IPS-NIHi7 (cell line): ENCODE measurements around the gene EMID1.
A peak's percentile ranks its signal among the peaks of the same experiment; 100 is the strongest.
"Not testable (repeated sequence)": the region's sequence is repeated elsewhere in the genome, so short reads cannot be mapped to it uniquely, and the experiment has no call there.

ENCODE experiments used
- DNase-seq: peaks from one replicate; pipeline ENCODE4 v3.0.0; 2012; ENCODE audit warnings: mixed read lengths; ENCODE audit errors: extremely low spot score

Gene EMID1

GRCh38 chr22:29211066-29211465 is 5.4 kb downstream of the EMID1 start:
- DNase-seq, result no peak

DNA sequence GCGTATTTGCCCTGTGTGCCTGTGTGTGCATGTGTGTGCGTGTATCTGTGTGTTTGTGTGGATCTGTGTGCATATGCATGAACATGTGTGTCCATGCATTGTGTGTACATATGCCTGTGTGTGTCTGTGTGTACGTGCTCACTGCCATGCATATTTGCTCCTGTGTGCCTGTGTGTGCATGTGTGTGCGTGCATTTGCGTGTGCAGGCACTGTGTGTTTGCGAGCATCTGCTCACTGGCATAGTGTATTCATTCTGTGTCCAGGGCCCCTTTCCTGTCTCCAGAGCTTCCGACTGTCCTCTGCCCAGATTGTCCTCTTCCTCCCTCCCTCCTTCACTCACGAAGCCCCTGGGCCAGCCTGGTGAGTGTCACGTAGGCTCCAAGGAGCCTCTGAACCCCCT is 5.8 kb downstream of the EMID1 start:
- DNase-seq, result no peak

DNA sequence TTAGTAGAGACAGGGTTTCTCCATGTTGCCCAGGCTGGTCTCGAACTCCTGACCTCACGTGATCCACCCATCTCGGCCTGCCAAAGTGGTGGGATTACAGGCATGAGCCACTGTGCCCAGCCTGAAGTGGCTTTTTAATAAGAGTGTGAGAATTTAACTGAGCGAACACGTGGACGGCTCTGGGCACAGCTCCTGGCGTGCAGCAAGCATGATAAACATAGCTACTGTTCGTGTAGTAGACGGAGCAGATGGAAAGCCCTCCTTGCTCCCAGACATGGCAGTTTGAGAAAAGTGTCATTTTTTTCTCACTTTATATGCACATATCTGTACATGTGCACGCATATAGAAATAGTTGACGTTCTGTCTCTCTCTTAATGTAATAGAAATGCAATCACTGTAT is 7.0 kb downstream of the EMID1 start:
- DNase-seq, result no peak

GRCh38 chr22:29213493-29213892 is 7.8 kb downstream of the EMID1 start:
- DNase-seq, result no peak

DNA sequence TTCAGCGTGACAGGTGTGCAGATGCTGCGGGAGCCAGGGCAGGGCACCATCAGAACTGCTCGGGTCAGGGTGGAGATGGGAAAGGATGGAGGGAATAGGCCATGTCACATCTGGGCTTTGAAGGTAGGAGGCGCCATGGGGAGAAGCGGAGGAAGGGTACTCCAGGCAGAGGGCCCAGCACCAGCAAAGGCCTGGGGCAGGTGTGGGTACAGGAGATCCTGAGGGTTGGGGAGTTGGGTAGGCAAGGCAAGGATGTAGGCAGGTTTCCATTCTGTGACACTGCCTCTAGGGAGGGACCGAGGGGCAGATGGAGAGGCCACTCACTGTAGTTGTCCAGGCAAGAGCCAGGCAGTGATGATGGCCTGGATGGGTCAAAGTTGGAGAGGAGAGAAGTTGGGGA is 8.5 kb downstream of the EMID1 start:
- DNase-seq, result no peak

DNA sequence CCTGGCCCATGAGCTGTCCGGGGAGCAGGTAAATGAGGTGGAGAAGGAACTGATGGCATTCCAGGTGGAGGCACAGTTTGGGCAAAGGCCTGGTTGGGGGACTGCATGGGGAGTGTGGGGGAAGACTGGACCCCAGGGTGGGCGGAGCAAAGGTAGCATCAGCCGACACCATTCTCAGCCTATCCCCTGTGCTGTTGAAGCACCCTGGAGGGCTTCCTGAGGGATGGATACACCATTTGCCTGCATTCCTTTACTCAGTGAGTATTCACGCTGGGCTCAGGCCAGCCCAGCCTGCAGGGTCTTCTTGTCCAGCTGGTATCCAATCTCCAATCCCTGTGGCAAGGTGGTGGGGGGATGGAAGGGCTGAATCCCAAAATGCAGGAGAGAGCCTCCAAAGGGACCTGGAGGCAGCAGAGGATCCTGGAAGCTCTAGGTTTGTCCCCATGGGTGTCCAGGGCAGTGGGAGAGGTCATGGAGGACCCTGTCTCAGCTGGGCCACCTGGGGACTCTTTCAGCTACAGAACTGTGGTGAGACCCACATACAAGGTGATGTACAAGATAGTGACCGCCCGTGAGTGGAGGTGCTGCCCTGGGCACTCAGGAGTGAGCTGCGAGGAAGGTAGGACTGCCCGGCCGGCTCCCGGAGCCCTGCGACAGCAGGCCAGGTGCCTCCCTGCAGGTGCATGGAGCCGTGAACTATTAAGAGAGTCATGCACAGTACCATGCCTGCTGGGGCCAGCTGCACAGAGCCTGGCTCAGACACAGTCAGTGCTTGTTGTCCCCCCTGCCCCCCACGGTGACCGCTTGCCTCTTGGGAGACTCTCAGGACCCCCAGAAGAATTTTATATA is 9.5 kb downstream of the EMID1 start:
- DNase-seq, result no peak

GRCh38 chr22:29216011-29216872 is 10.5 kb downstream of the EMID1 start:
- no peak for DNase-seq

GRCh38 chr22:29216873-29217666 is 11.4 kb downstream of the EMID1 start:
- no peak for DNase-seq

- DNase-seq, result no peak
Observed at GRCh38 chr22:29217827-29218757, 12.4 kb downstream of the EMID1 start.

DNA sequence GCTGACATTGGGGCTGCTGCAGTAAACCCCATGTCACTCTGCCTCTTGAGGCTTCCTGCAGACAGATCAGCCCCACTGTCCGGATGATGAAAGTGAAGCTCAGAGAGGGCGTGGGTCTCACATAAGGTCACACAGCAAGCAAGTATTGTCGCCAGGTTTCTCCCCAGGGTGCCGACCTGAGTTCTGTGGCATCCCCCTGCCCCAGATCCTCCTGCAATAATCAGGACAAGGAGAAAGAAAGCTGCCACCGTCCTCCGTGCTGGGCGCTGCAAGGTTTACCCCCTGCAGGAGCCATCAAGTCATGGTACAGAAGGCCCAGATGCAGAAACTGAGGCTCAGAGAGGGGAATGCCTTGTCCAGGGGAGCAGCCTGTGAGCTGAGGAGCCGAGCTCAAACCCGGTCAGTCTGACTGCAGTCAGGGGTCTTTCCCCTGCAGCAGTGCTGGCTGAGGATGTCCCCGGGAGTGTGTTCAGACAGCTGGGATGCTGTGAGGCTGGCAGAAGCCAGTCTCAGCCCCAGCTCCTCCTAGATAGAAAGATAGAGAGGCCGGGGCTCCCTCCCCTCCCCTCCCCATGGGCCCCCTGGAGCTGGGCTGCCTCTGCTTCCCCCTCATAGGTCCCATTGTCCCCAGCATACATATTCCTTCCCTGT is 13.2 kb downstream of the EMID1 start:
- DNase-seq, result no peak

- not testable (repeated sequence) for DNase-seq
Observed at GRCh38 chr22:29219409-29219782, 13.7 kb downstream of the EMID1 start.

DNA sequence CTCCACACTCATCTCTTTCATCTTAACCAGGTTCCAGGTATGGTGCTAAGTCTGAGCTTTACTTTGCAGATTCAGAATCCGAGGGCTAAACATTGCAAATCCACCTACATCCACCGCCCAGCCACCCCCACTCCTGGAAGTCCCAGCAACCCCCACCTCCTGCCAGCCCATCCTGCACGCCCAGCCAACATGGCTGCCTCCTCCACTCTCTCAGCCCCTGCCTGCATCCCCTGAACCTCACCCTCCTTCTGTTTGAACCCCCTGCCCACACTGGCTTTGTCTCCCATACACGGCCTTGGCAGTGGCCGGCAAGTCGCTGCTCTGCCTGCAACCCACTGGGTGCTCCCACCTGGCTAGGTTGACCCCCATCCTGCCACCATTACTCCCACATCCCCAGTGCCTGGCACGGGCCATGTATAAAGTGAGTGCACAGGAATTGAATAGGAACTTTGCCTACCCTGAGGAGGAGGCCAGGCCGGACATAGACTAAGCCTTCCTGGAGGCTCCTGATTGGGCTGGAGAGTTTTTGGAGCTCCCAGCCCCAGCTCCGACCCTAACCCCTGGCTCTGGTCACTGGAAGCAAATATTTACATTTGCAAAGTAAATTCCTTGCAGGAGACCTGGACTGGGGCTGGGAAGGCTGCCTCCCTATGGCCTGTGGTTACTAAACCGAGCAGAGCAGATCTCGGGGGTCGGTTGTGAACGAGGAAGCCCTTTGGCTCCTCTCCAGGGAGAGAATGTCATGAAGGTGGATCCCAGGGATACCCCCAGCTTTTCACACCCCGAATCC is 14.4 kb downstream of the EMID1 start:
- DNase-seq, result peak; percentile 66

- DNase-seq, result no peak
Observed at GRCh38 chr22:29224121-29224858, 18.6 kb downstream of the EMID1 start.

DNA sequence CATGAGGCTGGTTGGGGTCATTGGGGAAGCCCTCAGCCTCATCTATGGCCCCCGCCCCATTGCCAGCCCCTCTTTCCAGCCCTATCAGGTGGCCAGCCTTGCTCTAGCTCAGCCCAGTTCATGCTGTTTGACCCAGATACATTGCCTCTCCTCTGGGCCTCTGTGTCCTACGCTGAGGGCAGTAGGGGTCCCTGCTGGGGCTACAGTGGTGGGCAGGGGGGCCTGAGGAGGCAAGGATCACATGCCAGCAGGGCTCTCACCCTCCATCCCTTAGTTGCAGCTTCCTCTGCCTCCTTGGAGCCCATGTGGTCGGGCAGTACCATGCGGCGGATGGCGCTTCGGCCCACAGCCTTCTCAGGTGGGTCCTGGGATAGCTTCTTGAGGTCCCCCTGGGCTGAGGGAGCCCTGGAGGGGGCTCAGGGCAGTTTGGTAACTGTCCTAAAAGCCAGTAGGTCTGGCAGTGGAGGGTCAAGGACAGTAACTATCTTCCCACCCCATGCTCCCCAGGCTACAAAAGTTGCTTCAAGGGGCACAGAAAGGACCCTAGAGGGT is 19.2 kb downstream of the EMID1 start:
- no peak for DNase-seq

DNA sequence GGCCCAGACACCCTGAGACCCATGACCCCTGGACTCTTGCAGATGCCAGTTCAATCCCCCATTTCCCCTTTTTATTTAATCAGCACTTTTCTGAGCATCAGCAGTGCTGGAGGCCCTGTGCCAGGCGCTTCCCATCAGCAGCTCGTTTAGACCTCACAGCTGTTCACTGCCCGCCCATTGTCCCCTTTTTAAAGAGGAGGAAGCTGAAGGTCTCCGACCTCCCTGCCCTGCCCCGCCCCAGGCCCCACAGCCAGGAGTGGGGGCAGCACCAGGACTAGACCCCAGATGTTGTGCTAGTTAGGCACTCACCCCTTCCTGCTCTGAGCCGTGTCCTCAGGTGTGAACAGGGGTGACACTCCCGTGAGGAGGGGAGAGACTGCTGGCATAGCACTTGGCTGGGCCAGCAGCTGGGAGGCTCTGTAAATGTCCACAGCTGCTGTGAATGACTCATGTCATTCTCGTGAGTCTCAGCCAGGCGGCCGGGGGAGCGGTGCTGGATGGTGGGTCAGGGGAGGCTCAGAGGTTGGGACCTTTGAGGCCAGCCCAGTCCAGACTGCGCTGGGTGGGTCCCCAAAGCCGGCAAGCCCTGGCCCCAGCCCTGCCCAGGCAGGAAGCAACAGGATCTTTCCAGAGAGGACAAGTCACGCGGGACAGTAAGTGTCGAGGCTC is 19.9 kb downstream of the EMID1 start:
- no peak for DNase-seq

DNA sequence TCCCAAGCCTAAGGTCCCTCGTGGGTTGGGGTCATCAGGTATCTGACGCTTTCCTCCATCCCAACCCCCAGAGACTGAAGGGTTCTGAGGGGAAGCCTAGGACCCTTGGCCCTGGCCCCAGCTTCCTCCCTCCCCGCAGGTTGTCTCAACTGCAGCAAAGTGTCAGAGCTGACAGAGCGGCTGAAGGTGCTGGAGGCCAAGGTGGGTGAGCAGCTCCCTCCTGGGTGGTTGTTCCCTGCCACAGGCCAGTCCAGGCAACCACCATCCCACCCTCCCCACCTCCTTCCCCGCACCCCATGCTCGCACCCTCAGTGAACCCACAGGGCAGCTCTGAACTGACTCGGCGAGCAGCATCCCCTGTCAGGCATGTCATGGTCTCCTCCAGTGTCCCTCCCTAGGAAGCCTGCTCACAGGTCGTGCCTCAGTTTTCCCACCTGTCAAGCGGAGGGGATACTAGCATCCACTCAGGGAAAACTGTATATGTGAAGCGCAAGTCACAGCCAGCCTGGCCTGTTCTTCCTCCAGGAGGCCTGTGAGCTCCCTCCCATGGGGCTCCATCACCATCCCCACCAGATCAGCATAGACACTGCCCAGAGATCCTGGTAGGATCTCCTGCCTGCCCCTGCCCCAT is 20.8 kb downstream of the EMID1 start:
- DNase-seq, result no peak
